IPS DF 19.7 (cell line): ENCODE results near the gene FSIP1.

Source experiments
- DNase-seq: peaks from one replicate; pipeline ENCODE4 v3.0.0-alpha.2; 2013; ENCODE audit warnings: low read depth, low spot score

FSIP1 gene

GRCh38 chr15:39792844-39793335, 10.2 kb upstream of the FSIP1 start:
- DNase-seq: no peak

GRCh38 chr15:39792025-39792843, 9.6 kb upstream of the FSIP1 start:
- no peak for DNase-seq

GRCh38 chr15:39789736-39790135, 7.1 kb upstream of the FSIP1 start:
- no peak for DNase-seq

- no peak for DNase-seq
Observed at GRCh38 chr15:39788800-39789565, 6.3 kb upstream of the FSIP1 start.

- no peak for DNase-seq
Observed at GRCh38 chr15:39788108-39788507, 5.5 kb upstream of the FSIP1 start.

GRCh38 chr15:39787479-39787878, 4.8 kb upstream of the FSIP1 start:
- no peak for DNase-seq

GRCh38 chr15:39786447-39787056, 3.9 kb upstream of the FSIP1 start:
- no peak for DNase-seq

- no peak for DNase-seq
Observed at GRCh38 chr15:39785841-39786240, 3.2 kb upstream of the FSIP1 start.

- no peak for DNase-seq
Observed at GRCh38 chr15:39785139-39785538, 2.5 kb upstream of the FSIP1 start.

GRCh38 chr15:39784638-39785037, 2.0 kb upstream of the FSIP1 start:
- DNase-seq: no peak

GRCh38 chr15:39784125-39784524, 1.5 kb upstream of the FSIP1 start:
- DNase-seq: no peak

- no peak for DNase-seq
Observed at GRCh38 chr15:39783244-39783820, 691 bp upstream of the FSIP1 start.

- no peak for DNase-seq
Observed at GRCh38 chr15:39781967-39782302, 706 bp downstream of the FSIP1 start.

- DNase-seq: no peak
Observed at GRCh38 chr15:39781147-39781966, 1.3 kb downstream of the FSIP1 start.

GRCh38 chr15:39778021-39778420, 4.6 kb downstream of the FSIP1 start:
- DNase-seq: no peak

GRCh38 chr15:39777496-39777895, 5.1 kb downstream of the FSIP1 start:
- DNase-seq: no peak

GRCh38 chr15:39776068-39776467, 6.6 kb downstream of the FSIP1 start:
- no peak for DNase-seq

- DNase-seq: no peak
Observed at GRCh38 chr15:39774688-39775267, 7.9 kb downstream of the FSIP1 start.

- DNase-seq: no peak
Observed at GRCh38 chr15:39770748-39771689, 11.6 kb downstream of the FSIP1 start.

GRCh38 chr15:39767921-39768320, 14.7 kb downstream of the FSIP1 start:
- DNase-seq: no peak
